Measurements from ENCODE around the gene ELOVL3.

- TF ChIP-seq CTCF (IDR thresholded peaks at IDR 0.05 in 2 of 3, conservative IDR thresholded peaks at IDR 0.05 in 1 of 3; ENCODE audit: insufficient read depth in 2 of 3, low read depth in 1 of 3, low read length in 3 of 3) (peak in 2 of 3 experiments; percentile 16 to 17; a peak in 1 of 6 replicates), TGIF2 (CRISPR knock-in tag; IDR thresholded peaks at IDR 0.05) (peak; percentile 43; the same call in 1 of the 2 replicates), ZNF507 (tag; conservative IDR thresholded peaks at IDR 0.05) (no peak), ATF6 (CRISPR knock-in tag; IDR thresholded peaks at IDR 0.05) (no peak), POLR2A (conservative IDR thresholded peaks at IDR 0.05) (peak; percentile 59; the same call in 1 of the 2 replicates), ARID4B (CRISPR knock-in tag; IDR thresholded peaks at IDR 0.05) (peak; percentile 85), RAD21 (CRISPR knock-in tag; conservative IDR thresholded peaks at IDR 0.05 in 1 of 2, IDR thresholded peaks at IDR 0.05 in 1 of 2) (no peak), CBX8 (IDR thresholded peaks at IDR 0.05; ENCODE audit: borderline replicate concordance, extremely low read depth, low read depth, low read length, poor library complexity, severe bottlenecking) (no peak), U2AF1 (optimal IDR thresholded peaks at IDR 0.05; ENCODE audit: low read depth, low read length) (no peak), ETV6 (IDR thresholded peaks at IDR 0.05; ENCODE audit: borderline replicate concordance in 1 of 2, low read depth in 2 of 2, low read length in 1 of 2) (no peak), ETV6 (CRISPR knock-in tag; IDR thresholded peaks at IDR 0.05; ENCODE audit: borderline replicate concordance) (no peak), ZBTB43 (CRISPR knock-in tag; IDR thresholded peaks at IDR 0.05) (no peak), CBX5 (IDR thresholded peaks at IDR 0.05; ENCODE audit: borderline replicate concordance, low read depth) (no peak)
These were observed 15.5 kb downstream of the ELOVL3 start, which contains the start of gene PITX3 for GRCh38 chr10:102241444-102242117.

Data from K562 (cell line).